Measurements from ENCODE around the gene TNFRSF12A.

DNA sequence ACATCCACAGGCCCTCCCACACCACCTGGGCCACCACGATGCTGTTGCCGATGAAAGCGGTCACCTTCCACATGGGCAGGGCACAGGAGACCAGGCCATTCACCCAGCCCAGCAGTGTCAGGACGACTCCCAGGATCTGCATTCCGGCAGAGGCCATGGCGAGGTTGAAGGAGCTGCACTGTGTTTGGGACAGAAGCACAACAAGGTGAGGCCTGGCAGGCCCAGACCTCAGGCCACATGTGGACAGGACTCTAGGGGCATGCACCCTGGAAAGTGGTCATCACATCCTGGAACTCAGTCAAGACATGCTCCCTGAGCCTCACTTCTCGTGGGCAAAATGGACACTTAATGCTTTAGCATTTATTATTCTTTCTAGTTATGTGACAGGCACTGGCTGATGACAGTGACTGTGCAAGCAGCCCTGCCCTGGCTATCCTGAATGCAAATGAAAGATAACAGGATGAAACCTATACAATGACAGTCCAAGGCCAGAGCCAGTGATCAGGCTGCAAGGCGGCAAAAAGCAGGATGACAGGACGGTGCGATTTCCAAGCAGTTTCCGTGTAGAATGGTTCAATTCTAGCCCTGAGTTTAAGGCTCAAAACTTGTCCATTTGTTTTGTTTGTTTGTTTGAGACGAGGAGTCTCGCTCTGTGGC is 4.2 kb upstream of the TNFRSF12A start:
- no peak for TF ChIP-seq EZH2 (IDR thresholded peaks at IDR 0.05; ENCODE audit: low read length, missing control alignments)
- TF ChIP-seq, protein P1, sequence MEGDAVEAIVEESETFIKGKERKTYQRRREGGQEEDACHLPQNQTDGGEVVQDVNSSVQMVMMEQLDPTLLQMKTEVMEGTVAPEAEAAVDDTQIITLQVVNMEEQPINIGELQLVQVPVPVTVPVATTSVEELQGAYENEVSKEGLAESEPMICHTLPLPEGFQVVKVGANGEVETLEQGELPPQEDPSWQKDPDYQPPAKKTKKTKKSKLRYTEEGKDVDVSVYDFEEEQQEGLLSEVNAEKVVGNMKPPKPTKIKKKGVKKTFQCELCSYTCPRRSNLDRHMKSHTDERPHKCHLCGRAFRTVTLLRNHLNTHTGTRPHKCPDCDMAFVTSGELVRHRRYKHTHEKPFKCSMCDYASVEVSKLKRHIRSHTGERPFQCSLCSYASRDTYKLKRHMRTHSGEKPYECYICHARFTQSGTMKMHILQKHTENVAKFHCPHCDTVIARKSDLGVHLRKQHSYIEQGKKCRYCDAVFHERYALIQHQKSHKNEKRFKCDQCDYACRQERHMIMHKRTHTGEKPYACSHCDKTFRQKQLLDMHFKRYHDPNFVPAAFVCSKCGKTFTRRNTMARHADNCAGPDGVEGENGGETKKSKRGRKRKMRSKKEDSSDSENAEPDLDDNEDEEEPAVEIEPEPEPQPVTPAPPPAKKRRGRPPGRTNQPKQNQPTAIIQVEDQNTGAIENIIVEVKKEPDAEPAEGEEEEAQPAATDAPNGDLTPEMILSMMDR (conservative IDR thresholded peaks at IDR 0.05 in 1 of 2, IDR thresholded peaks at IDR 0.05 in 1 of 2; ENCODE audit: low read depth in 1 of 2, low read length in 2 of 2): no peak
